HG03196 (cell line): ENCODE measurements around the gene CECR2.
"Not testable (repeated sequence)": the region's sequence is repeated elsewhere in the genome, so short reads cannot be mapped to it uniquely, and the experiment has no call there.

ENCODE experiments used
- ATAC-seq: cut with Tn5 transposase; IDR thresholded peaks from one replicate; pipeline ENCODE4 v1.9.1; 2021; ENCODE audit not compliant: unreplicated experiment

The CECR2 gene

DNA sequence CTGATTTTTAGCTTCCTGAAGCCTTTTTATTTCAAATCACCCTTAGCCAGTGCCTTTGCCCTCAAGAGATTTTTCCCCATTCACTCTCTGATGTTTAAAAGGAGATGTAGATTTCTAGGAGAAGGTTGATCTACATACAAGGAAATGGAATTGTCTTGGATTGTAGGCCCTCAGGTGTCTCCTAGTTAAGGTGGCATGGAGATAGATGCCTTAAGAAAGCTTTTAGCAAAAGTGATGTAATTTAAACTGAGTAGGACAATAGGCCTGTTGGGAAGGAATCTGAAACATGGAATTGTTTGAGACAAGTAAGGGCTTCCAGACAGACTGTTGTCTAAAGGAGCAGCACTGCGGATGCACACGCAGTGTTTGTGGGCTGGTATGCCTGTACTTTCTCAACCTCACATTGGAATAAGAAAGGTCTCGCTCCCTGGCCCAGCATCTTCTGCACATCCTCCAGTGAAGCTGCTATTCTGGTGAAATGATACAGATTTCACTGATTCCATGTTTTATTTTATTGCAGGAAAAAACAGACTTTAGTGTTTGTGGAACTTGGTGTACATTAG is 124.2 kb downstream of the CECR2 start:
- no peak for ATAC-seq

GRCh38 chr22:17496841-17497240 is 127.6 kb downstream of the CECR2 start:
- no peak for ATAC-seq

DNA sequence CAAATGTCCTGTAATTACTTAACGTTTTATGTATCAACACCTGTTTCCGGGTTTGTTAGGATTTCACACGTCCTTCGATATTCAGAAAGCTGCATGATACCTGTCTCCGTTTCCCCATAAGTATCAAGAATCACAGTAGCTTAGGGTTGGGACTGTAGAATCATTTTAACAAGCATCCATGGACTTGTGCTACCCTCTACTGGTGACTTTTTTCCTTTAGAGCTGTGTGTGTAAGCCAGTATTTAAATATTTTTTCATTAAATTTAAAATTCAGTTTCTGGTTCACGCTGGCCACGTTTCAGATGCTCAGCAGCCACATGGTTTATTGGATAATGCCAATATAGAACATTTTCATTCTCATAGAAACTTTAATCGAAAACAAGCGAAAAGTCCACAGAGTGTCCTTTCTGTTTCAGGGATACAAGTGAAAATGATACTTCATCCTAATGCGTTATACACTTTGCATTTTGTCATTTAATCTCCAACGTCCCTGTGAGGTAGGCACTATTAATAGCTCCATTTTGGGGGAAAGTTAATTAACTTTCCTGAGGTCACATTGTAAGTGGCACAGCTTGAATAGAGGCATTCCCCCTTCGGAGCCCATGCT is 132.5 kb downstream of the CECR2 start:
- no peak for ATAC-seq

- ATAC-seq = no peak
Observed at GRCh38 chr22:17508110-17508509, 138.8 kb downstream of the CECR2 start.

GRCh38 chr22:17512960-17513359 is 143.7 kb downstream of the CECR2 start:
- ATAC-seq = no peak

DNA sequence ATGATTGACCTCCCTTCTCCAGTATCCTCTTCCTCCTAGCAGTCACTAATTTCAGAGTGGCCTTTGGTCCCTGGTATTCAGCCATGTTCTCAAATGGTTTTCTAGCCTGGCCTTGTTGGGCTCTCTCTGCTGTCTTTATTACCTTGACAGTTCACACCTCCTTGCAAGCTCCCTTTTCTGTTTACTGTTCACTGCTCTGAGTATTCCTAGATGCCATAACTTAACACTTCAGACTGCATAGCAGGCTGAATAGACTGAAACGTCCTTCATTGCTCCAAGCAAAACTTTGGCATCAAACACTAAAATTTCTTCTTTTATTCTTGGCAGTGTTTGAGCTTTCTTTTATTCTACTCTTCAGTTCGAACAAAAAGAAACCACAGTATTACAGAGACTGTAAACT is 144.4 kb downstream of the CECR2 start:
- ATAC-seq = no peak

- ATAC-seq = no peak
Observed at GRCh38 chr22:17514084-17514483, 144.8 kb downstream of the CECR2 start.

GRCh38 chr22:17518406-17518805 is 149.1 kb downstream of the CECR2 start:
- ATAC-seq = no peak

GRCh38 chr22:17521971-17522370 is 152.7 kb downstream of the CECR2 start:
- ATAC-seq = not testable (repeated sequence)

DNA sequence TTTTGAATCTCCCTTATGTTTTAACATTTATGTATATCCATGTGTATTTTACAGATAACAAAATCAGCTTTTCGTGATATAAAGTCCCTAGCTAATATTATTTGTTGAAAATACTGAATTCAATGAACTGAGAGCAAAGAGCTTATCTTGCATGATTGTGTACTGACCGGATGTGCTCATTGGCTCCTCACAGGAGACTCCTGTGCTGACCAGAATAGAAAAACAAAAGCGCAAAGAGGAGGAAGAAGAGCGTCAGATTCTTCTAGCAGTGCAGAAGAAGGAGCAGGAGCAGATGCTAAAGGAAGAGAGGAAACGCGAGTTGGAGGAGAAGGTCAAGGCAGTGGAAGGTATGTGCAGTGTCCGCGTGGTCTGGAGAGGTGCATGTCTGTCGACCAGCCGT is 154.7 kb downstream of the CECR2 start:
- no peak for ATAC-seq

GRCh38 chr22:17536269-17536668 is 167.0 kb downstream of the CECR2 start:
- no peak for ATAC-seq

- ATAC-seq = no peak
Observed at GRCh38 chr22:17537155-17537554, 167.9 kb downstream of the CECR2 start.

DNA sequence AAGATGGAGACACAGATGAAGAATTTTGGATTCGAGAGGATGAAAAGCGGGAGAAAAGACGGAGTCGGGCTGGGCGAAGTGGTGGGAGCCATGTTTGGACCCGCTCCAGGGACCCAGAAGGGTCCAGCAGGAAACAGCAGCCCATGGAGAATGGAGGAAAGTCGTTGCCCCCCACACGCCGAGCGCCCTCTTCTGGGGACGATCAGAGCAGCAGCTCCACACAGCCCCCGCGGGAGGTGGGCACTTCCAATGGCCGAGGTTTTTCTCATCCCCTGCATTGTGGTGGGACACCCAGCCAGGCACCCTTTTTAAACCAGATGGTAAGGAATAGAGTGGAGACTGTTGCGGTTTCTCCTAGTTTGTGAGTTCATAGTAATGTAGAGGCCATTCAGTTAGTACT is 171.2 kb downstream of the CECR2 start:
- no peak for ATAC-seq

DNA sequence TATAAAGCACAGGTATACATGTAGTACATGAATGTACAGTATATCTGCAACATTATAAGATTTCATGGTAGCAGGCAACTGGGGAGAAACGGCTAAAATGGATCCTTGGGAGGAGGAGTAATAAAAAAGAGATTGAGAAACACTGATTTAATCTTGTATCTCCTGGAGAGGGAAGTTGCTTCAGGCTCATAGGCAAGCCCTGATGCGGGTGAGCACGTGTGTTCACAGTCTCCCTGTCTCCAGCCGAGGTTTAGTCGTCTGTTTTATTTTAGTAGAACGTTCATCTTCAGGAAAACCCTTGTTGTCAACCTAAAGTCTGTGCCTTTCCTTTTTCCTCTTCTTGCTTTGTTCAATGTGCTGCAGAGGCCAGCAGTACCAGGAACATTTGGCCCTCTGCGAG is 172.2 kb downstream of the CECR2 start:
- no peak for ATAC-seq

DNA sequence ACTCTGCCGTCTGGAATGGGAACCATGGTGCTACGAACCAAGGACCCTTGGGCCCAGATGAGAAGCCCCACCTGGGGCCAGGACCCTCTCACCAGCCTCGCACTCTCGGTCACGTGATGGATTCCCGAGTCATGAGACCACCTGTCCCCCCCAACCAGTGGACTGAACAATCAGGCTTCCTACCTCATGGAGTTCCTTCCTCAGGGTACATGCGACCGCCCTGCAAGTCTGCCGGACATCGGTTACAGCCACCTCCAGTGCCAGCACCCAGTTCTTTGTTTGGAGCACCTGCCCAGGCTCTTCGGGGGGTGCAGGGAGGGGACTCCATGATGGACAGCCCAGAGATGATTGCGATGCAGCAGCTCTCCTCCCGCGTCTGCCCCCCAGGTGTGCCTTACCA is 173.2 kb downstream of the CECR2 start:
- ATAC-seq = no peak

DNA sequence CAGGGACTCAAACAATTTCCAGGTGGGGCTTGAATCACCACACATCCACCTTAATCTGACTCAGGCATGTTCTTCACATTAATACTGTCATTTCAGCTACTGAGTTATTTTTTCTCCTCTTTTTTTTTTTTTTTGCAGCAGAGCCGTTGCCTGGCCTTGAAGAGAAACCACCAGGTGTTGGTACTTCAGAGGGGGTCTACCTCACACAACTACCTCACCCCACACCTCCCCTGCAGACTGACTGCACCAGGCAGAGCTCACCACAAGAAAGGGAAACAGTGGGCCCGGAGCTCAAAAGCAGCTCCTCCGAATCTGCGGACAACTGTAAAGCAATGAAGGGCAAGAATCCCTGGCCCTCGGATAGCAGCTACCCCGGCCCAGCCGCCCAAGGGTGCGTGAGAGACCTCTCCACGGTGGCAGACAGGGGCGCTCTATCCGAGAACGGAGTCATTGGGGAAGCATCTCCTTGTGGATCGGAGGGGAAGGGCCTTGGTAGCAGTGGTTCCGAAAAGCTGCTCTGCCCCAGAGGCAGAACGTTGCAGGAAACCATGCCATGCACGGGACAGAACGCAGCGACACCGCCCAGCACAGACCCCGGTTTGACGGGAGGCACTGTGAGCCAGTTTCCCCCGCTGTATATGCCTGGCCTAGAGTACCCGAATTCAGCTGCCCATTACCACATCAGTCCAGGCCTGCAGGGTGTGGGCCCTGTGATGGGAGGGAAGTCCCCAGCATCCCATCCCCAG is 178.9 kb downstream of the CECR2 start:
- no peak for ATAC-seq

GRCh38 chr22:17548756-17549035 is 179.4 kb downstream of the CECR2 start:
- no peak for ATAC-seq

DNA sequence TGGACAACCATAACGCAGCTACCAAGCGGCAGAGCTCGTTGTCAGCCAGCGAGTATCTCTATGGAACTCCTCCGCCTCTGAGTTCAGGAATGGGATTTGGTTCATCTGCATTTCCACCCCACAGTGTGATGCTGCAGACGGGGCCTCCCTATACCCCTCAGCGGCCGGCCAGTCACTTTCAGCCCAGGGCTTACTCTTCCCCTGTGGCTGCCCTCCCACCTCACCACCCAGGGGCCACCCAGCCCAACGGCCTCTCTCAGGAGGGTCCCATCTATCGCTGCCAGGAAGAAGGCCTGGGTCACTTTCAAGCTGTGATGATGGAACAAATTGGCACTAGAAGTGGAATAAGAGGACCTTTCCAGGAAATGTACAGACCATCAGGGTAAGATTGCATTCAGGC is 179.9 kb downstream of the CECR2 start:
- ATAC-seq = no peak

DNA sequence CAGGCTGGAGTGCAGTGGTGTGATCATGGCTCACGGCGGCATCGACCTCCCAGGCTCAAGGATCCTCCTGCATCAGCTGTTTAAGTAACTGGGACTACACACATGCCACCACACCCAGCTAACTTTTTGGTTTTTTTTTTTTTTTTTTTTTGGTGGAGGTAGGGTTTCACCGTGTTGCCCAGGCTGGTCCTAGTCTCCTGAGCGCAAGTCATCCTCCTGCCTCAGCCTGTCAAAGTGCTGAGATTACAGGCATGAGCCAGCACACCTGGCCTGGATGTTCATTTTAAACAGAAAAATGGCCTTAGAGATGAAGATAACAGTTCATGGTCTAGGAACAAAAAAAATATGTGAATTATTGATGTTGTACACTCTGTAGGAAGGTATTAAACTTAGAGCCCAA is 180.4 kb downstream of the CECR2 start:
- ATAC-seq = no peak

DNA sequence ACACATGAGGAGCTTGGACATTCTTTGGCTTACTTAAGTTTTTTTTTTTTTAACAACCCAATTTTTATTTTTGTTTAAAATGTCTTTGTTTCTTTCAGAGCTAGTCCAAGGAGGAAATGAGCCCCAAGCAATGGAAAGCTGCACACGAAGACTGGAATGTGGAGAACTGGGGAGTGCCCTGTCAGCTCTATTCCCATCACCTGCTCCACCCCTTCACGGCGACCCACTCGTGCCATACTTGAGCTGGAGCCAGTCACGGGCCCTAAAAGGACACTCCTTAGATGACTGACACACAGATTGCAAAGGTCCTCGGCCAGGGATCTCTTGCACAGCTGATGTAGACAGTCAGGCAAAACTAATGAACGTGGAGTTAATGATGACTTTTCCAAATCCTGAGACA is 183.5 kb downstream of the CECR2 start:
- ATAC-seq = no peak

DNA sequence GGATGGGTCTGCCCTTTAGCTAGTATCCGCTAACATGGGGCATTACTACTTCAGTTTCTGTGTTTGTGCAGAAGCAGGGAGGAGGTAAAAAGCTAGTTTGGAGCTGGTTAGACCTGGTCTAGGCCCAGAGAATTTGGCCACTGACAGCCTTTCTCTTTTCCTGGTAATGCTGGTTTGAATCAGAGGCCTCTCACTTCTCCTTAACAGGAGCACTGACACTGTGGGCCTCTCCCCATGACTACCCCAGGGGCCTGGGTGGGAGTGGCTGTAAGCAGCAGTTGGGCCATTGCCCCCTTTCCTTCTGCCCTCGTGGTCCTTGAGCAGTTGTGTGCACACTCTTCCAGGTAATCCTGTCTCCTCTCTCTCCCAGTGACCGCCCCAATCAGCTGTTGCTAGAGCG is 185.6 kb downstream of the CECR2 start:
- no peak for ATAC-seq

DNA sequence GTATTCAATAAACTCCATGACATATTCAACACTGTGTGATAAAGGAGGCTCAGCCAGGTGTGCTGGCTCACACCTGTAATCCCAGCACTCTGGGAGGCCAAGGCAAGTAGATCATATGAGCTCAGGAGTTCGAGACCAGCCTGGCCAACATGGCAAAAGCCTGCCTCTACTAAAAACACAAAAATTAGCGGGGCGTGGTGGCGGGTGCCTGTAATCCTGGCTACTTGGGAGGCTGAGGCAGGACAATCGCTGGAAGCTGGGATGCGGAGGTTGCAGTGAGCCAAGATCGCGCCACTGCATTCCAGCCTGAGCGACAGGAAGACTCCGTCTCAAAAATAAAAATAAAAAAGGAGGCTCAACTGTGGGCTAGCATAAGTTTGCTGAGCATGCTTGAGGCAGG is 189.9 kb downstream of the CECR2 start:
- no peak for ATAC-seq
